ENCODE measurements around the gene AGPAT4.

AGPAT4 gene

DNA sequence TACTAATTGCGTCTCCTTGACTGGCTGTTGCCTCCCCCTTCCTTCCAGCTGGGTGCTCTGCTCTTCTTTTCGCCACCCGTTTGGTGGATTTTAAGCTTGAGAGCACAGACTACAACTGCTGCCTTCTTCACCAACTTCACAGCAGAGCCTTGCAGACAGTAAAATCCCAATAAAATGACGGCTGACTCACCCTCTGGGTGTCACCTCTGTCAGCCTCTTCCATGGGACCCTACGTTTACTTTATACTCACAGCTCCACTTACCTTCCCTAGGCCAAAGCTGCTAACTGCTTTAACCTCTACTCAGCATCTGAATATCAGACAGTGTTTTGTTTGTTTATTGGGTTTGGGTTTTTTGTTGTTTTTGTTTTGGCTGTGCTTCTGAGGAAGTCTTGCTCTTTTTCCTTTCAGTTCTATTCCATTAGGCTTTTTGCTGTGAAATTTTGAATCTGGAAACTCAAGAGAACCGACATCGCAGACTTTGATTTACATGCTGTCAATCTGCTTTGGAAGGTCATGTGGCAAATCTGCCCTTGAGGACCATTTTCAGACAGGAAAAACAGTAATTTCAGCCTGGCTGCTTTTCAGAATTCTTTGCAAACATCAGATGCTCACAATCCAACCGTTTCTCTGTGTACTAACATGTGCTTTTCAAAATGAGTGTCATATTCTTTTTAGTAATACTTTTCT is 2.4 kb downstream of the AGPAT4 start:
- Histone ChIP-seq H3K27ac (ENCODE audit: low read depth, low read length) (no peak overlapping the region), H3K4me3 (ENCODE audit: low read depth in 1 of 5, low read length in 5 of 5) (no peak overlapping the region), H3K9ac (ENCODE audit: low read length in 5 of 5) (no peak overlapping the region), H3K27me3 (ENCODE audit: control insufficient read depth in 5 of 5, insufficient read depth in 4 of 5, low read length in 5 of 5) (peaks cover 0 to 3% (median 0%) of the 10 kb centered on the region in 5 donors), H3K4me1 (ENCODE audit: control insufficient read depth in 5 of 5, insufficient read depth in 5 of 5, low read length in 5 of 5) (peaks cover 0 to 22% (median 15%) of the 10 kb centered on the region in 5 donors), H3K36me3 (ENCODE audit: control insufficient read depth in 5 of 5, insufficient read depth in 5 of 5, low read length in 5 of 5) (peaks cover 0 to 2% (median 0%) of the 10 kb centered on the region in 5 donors), H3K9me3 (ENCODE audit: control insufficient read depth in 5 of 5, low read length in 5 of 5) (no peaks in the 10 kb centered on the region)

DNA sequence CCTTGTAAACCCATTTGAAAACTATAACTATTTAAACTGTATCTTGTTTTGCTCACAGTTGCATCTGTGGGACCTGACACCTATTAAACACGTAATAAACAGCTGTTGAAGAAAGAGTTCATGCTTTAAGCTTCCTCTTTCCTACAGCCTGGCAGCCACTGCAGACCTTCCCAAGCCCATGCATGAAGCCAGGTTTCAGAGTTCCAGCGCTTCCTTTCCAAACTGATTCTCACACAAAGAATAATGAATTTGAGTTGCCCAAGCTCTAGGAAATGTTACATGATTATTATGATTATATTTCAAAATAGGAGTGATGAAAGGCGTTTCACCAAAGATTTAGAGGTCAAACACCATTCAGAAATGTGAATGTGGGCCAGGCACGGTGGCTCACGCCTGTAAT is 3.7 kb downstream of the AGPAT4 start:
- peaks cover 0 to 22% (median 15%) of the 10 kb centered on the region in 5 donors for H3K4me1 ChIP-seq (ENCODE audit: control insufficient read depth in 5 of 5, insufficient read depth in 5 of 5, low read length in 5 of 5)
- peaks cover 0 to 6% (median 2%) of the 10 kb centered on the region in 5 donors for H3K36me3 ChIP-seq (ENCODE audit: control insufficient read depth in 5 of 5, insufficient read depth in 5 of 5, low read length in 5 of 5)
- no peak overlapping the region for H3K4me3 ChIP-seq (ENCODE audit: low read depth in 1 of 5, low read length in 5 of 5)
- no peak overlapping the region for H3K9ac ChIP-seq (ENCODE audit: low read length in 5 of 5)
- no peak overlapping the region for H3K27ac ChIP-seq (ENCODE audit: low read depth, low read length)
- no peaks in the 10 kb centered on the region for H3K27me3 ChIP-seq (ENCODE audit: control insufficient read depth in 5 of 5, insufficient read depth in 4 of 5, low read length in 5 of 5)
- H3K9me3 ChIP-seq (ENCODE audit: control insufficient read depth in 5 of 5, low read length in 5 of 5) = no peaks in the 10 kb centered on the region

DNA sequence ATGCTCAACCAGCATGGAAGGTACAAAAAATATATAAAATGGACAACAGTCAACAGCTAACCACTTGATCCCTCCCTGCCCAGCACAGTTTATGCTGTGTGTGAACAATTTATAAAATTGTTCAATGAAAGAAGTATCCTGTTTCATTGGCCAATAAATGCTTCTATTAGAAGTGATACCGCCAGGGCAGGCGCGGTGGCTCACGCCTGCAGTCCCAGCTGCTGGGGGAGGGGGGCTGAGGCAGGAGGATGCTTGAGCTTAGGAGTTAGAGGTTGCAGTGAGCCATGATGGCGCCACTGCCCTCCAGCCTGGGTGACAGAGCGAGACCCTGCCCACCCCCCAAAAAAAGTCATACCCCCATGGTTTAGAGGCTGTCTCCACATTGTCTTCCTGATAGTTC is 4.6 kb downstream of the AGPAT4 start:
- H3K9ac ChIP-seq (ENCODE audit: low read length in 5 of 5) = no peak overlapping the region
- no peak overlapping the region for H3K27ac ChIP-seq (ENCODE audit: low read depth, low read length)
- peaks cover 0 to 11% (median 2%) of the 10 kb centered on the region in 5 donors for H3K36me3 ChIP-seq (ENCODE audit: control insufficient read depth in 5 of 5, insufficient read depth in 5 of 5, low read length in 5 of 5)
- H3K4me3 ChIP-seq (ENCODE audit: low read depth in 1 of 5, low read length in 5 of 5) = no peak overlapping the region
- no peaks in the 10 kb centered on the region for H3K9me3 ChIP-seq (ENCODE audit: control insufficient read depth in 5 of 5, low read length in 5 of 5)
- peaks cover 0 to 18% (median 12%) of the 10 kb centered on the region in 5 donors for H3K4me1 ChIP-seq (ENCODE audit: control insufficient read depth in 5 of 5, insufficient read depth in 5 of 5, low read length in 5 of 5)
- H3K27me3 ChIP-seq (ENCODE audit: control insufficient read depth in 5 of 5, insufficient read depth in 4 of 5, low read length in 5 of 5) = no peaks in the 10 kb centered on the region

DNA sequence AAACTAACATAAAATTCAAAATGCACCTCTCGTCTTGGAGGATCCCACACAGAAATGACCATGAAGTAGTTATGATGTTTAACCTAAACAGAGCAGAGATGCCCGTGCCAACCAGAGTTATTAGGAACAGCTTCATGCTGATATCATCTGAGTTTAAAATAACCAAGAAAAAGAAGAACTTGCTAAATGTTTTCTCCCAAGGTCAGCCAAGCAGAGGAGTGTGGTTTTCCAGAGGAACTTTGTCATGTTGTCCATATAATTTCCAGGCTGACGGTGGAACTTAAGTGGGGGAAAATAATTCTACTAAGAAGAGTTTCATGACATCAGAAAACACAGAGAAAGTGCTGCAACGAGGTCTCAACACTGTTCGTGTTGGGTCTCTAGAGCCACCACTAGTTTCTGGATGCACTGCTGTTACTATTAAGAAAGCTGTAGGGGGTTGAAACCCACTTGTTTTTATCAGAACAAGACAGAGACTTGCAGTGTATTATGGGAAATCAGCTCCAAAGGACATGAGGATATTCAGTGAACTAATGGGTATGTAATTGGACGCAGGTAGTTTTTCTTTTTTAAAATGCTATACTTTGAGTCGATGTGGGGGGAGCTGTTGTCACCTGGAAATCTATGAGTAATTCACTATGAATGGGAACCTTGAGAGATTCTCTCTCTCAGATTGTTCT is 5.2 kb downstream of the AGPAT4 start:
- H3K9ac ChIP-seq (ENCODE audit: low read length in 5 of 5) = no peak overlapping the region
- no peak overlapping the region for H3K27ac ChIP-seq (ENCODE audit: low read depth, low read length)
- H3K27me3 ChIP-seq (ENCODE audit: control insufficient read depth in 5 of 5, insufficient read depth in 4 of 5, low read length in 5 of 5) = no peaks in the 10 kb centered on the region
- peaks cover 0 to 12% (median 8%) of the 10 kb centered on the region in 5 donors for H3K4me1 ChIP-seq (ENCODE audit: control insufficient read depth in 5 of 5, insufficient read depth in 5 of 5, low read length in 5 of 5)
- H3K4me3 ChIP-seq (ENCODE audit: low read depth in 1 of 5, low read length in 5 of 5) = no peak overlapping the region
- H3K9me3 ChIP-seq (ENCODE audit: control insufficient read depth in 5 of 5, low read length in 5 of 5) = no peaks in the 10 kb centered on the region
- peaks cover 0 to 12% (median 2%) of the 10 kb centered on the region in 5 donors for H3K36me3 ChIP-seq (ENCODE audit: control insufficient read depth in 5 of 5, insufficient read depth in 5 of 5, low read length in 5 of 5)

DNA sequence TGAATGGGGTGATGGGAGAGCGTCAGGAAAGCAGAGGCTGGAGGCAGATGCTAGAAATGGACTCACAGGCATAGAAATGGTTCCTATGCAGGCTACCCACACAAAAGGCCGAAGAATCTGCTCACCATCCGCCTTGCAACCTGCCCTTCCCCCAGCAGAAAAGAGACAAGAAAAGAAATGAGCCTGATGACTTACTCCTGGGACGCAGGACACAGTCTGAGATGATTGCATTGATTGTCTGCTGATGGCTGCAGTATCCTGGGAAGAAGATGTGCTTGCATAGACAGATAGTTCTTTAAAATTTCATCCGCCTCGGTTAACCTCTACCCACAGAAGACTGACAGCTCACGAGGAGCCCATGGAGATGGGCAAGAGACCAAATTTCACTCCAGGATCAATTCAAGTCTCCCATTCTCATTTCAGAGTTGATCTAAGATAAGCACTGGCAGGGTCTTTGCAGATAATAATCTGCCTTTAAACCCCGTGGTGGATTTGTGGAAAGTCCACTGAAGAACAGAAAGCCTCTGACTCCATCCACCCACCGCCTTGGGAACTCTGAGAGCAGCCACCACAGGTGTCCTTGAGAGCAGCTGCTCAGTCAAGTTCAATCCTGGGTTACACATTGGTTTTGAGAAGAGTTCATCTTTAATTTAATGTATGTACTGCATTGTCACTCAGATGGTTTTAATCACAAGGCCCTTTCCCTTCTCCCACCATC is 7.2 kb downstream of the AGPAT4 start:
- no peaks in the 10 kb centered on the region for H3K27me3 ChIP-seq (ENCODE audit: control insufficient read depth in 5 of 5, insufficient read depth in 4 of 5, low read length in 5 of 5)
- peaks cover 0 to 3% (median 0%) of the 10 kb centered on the region in 5 donors for H3K4me1 ChIP-seq (ENCODE audit: control insufficient read depth in 5 of 5, insufficient read depth in 5 of 5, low read length in 5 of 5)
- H3K36me3 ChIP-seq (ENCODE audit: control insufficient read depth in 5 of 5, insufficient read depth in 5 of 5, low read length in 5 of 5) = peaks cover 0 to 13% (median 2%) of the 10 kb centered on the region in 5 donors
- H3K9ac ChIP-seq (ENCODE audit: low read length in 5 of 5) = no peak overlapping the region
- H3K4me3 ChIP-seq (ENCODE audit: low read depth in 1 of 5, low read length in 5 of 5) = no peak overlapping the region
- H3K27ac ChIP-seq (ENCODE audit: low read depth, low read length) = no peak overlapping the region
- H3K9me3 ChIP-seq (ENCODE audit: control insufficient read depth in 5 of 5, low read length in 5 of 5) = no peaks in the 10 kb centered on the region

DNA sequence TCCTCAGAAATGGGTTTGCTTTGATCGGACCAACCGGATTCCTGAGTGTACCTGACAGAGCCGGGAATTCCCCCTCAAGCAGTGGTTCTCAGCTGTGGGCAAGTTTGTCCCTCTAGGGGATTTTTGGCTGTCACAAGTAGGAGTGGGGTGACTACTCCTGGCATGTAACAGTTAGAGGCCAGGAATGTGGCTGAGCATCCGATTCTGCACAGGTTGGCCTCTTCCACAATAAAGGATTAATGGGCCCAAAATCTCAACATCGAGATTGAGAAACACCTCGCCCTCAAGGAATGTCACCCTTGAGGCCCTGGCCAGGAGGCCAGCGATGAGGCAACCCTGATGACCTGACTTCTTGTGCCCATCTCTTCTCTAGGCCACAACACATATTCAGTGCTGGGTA is 7.9 kb downstream of the AGPAT4 start:
- Histone ChIP-seq H3K9me3 (ENCODE audit: control insufficient read depth in 5 of 5, low read length in 5 of 5) (no peaks in the 10 kb centered on the region), H3K4me3 (ENCODE audit: low read depth in 1 of 5, low read length in 5 of 5) (no peak overlapping the region), H3K4me1 (ENCODE audit: control insufficient read depth in 5 of 5, insufficient read depth in 5 of 5, low read length in 5 of 5) (peaks cover 0 to 3% (median 0%) of the 10 kb centered on the region in 5 donors), H3K27me3 (ENCODE audit: control insufficient read depth in 5 of 5, insufficient read depth in 4 of 5, low read length in 5 of 5) (no peaks in the 10 kb centered on the region), H3K36me3 (ENCODE audit: control insufficient read depth in 5 of 5, insufficient read depth in 5 of 5, low read length in 5 of 5) (peaks cover 0 to 20% (median 2%) of the 10 kb centered on the region in 5 donors), H3K27ac (ENCODE audit: low read depth, low read length) (no peak overlapping the region), H3K9ac (ENCODE audit: low read length in 5 of 5) (no peak overlapping the region)

DNA sequence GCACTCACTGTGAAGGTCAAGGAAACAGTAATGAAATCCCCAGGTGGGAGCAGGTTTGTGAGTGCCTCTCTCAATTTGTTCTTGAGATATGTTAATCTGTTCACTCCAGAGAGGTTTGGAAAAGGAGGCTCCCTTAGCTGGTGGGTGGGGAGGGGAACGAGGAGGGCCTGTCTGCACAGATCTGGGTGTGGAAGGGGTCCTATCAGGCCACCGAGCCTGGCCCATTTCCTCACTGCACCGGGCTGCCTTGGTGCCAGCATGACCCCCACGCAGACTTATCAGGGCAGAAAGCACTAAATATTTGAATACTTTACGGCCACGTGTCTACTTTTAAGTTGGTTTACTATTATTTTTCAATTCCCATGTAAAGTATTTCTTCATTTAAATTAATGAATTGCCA is 8.3 kb downstream of the AGPAT4 start:
- H3K4me3 ChIP-seq (ENCODE audit: low read depth in 1 of 5, low read length in 5 of 5) = no peak overlapping the region
- peaks cover 0 to 3% (median 0%) of the 10 kb centered on the region in 5 donors for H3K4me1 ChIP-seq (ENCODE audit: control insufficient read depth in 5 of 5, insufficient read depth in 5 of 5, low read length in 5 of 5)

DNA sequence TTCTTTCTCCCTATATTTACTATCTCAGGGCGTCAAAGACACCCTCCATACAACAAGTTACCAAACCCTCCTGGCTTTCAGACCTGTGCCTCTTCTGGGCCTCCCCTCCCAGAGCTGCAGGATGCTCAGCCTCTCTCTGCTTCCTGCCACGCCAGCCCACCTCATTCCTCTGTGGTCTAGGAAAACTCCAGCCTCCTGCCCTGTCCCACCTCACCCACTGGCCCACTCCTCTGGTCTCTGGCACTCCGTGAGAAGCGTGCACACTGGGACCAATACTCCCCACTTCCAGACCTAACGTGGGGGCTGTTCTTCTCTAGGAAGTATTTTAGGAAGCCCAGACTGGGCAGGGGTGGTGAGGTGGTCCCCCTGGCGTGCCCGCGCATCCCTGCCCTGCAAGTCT is 9.7 kb downstream of the AGPAT4 start:
- Histone ChIP-seq H3K27me3 (ENCODE audit: control insufficient read depth in 5 of 5, insufficient read depth in 4 of 5, low read length in 5 of 5) (no peaks in the 10 kb centered on the region), H3K9ac (ENCODE audit: low read length in 5 of 5) (no peak overlapping the region), H3K36me3 (ENCODE audit: control insufficient read depth in 5 of 5, insufficient read depth in 5 of 5, low read length in 5 of 5) (peaks cover 0 to 28% (median 8%) of the 10 kb centered on the region in 5 donors), H3K4me1 (ENCODE audit: control insufficient read depth in 5 of 5, insufficient read depth in 5 of 5, low read length in 5 of 5) (peaks cover 0 to 3% (median 0%) of the 10 kb centered on the region in 5 donors), H3K4me3 (ENCODE audit: low read depth in 1 of 5, low read length in 5 of 5) (no peak overlapping the region), H3K9me3 (ENCODE audit: control insufficient read depth in 5 of 5, low read length in 5 of 5) (no peaks in the 10 kb centered on the region), H3K27ac (ENCODE audit: low read depth, low read length) (no peak overlapping the region)

More for the DNA sequence above, 8.3 kb downstream of the AGPAT4 start:
- Histone ChIP-seq H3K9me3 (ENCODE audit: control insufficient read depth in 5 of 5, low read length in 5 of 5) (no peaks in the 10 kb centered on the region), H3K27me3 (ENCODE audit: control insufficient read depth in 5 of 5, insufficient read depth in 4 of 5, low read length in 5 of 5) (no peaks in the 10 kb centered on the region), H3K27ac (ENCODE audit: low read depth, low read length) (no peak overlapping the region), H3K9ac (ENCODE audit: low read length in 5 of 5) (no peak overlapping the region), H3K36me3 (ENCODE audit: control insufficient read depth in 5 of 5, insufficient read depth in 5 of 5, low read length in 5 of 5) (peaks cover 0 to 23% (median 2%) of the 10 kb centered on the region in 5 donors)

DNA sequence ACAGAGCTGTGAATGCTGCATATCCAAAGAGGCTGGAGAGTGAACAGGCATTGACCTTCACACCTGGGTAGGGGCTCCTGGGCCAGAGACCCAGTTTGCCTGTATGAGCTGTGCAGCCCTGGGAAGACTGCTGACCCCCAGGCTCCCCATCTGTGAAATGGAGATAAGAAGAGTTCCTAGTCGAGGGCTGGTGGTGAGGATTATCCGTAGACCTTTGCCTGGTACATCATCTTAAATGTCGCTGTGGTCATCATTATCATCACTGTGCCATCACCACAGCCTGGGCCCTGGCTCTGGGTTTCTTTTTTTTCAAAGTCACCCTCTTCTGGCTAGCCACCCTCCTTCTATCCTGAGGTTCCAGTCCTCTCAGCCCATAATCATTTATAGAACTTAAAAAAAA is 12.0 kb downstream of the AGPAT4 start:
- Histone ChIP-seq H3K4me1 (ENCODE audit: control insufficient read depth in 5 of 5, insufficient read depth in 5 of 5, low read length in 5 of 5) (peaks cover 0 to 5% (median 0%) of the 10 kb centered on the region in 5 donors), H3K36me3 (ENCODE audit: control insufficient read depth in 5 of 5, insufficient read depth in 5 of 5, low read length in 5 of 5) (peaks cover 0 to 28% (median 7%) of the 10 kb centered on the region in 5 donors), H3K9me3 (ENCODE audit: control insufficient read depth in 5 of 5, low read length in 5 of 5) (no peaks in the 10 kb centered on the region), H3K27ac (ENCODE audit: low read depth, low read length) (no peak overlapping the region), H3K4me3 (ENCODE audit: low read depth in 1 of 5, low read length in 5 of 5) (no peak overlapping the region), H3K9ac (ENCODE audit: low read length in 5 of 5) (no peak overlapping the region), H3K27me3 (ENCODE audit: control insufficient read depth in 5 of 5, insufficient read depth in 4 of 5, low read length in 5 of 5) (no peaks in the 10 kb centered on the region)

DNA sequence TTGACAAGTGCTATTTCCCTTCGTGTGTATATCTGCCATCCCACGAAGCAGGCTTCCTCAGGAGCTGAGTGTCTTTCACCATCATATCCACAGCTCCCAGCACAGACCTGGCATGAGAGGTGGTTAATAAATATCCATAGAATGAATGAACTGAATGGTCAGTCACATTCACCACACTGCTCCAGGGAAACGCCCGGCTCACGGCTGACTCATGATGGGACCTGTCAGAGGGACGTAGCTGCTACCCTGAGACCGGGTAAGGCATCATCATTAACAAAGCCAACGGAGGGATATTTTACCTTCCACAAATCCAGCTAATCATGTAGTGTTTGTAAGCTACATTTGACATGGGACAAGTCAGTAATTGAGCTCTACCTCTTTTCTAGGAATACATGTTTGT is 12.5 kb downstream of the AGPAT4 start:
- Histone ChIP-seq H3K9me3 (ENCODE audit: control insufficient read depth in 5 of 5, low read length in 5 of 5) (no peaks in the 10 kb centered on the region), H3K27me3 (ENCODE audit: control insufficient read depth in 5 of 5, insufficient read depth in 4 of 5, low read length in 5 of 5) (no peaks in the 10 kb centered on the region), H3K4me3 (ENCODE audit: low read depth in 1 of 5, low read length in 5 of 5) (no peak overlapping the region), H3K9ac (ENCODE audit: low read length in 5 of 5) (no peak overlapping the region), H3K36me3 (ENCODE audit: control insufficient read depth in 5 of 5, insufficient read depth in 5 of 5, low read length in 5 of 5) (peaks cover 0 to 26% (median 7%) of the 10 kb centered on the region in 5 donors), H3K27ac (ENCODE audit: low read depth, low read length) (no peak overlapping the region), H3K4me1 (ENCODE audit: control insufficient read depth in 5 of 5, insufficient read depth in 5 of 5, low read length in 5 of 5) (peaks cover 0 to 5% (median 0%) of the 10 kb centered on the region in 5 donors)
